D721Med (cell line): ENCODE measurements around the gene MEX3C.

Experiments used
- DNase-seq: peaks from one replicate; pipeline ENCODE4 v3.0.0; 2011; ENCODE audit warnings: low spot score; ENCODE audit not compliant: insufficient read length
- FAIRE-seq: peaks from 2 replicates; lab custom pipeline; 2011; peaks lifted over from hg19 to GRCh38; lab: Jason Lieb, UNC
- TF ChIP-seq, protein P1 (sequence below): IDR thresholded peaks from 2 replicates; pipeline ENCODE4 v1.5.1; 2012; ENCODE audit warnings: mild to moderate bottlenecking, control low read depth; ENCODE audit not compliant: insufficient read depth; ENCODE audit errors: missing control alignments

The MEX3C gene

GRCh38 chr18:51192026-51192425, 5.5 kb downstream of the MEX3C start:
- peak; percentile 51 for FAIRE-seq

DNA sequence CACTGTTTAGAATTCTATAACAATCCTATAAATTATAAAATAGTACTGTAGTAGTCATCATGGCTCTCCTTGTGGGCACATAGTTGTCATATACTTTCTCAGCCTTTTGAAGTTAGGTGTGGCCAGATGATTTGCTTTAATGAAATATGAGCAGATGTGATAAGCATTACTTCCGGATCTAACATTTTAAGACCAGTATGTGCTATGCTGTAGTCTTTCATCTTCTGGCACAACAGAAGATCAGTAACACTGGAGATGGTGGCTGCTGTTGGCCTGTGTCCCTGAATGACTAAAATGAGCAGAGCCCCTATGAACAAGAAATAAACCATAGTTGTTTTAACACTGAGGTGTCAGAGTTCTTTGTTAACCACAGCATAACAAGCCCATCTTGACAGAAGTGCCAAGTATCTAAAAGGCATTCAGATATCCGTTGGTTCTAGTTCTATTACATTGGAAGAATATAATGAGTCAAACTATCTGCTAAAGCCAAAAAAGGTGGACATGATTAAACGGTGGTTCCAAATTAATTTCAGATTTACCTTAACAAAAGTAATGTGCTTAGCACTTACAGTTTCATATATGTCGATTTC, 6.3 kb downstream of the MEX3C start:
- TF ChIP-seq, protein P1, sequence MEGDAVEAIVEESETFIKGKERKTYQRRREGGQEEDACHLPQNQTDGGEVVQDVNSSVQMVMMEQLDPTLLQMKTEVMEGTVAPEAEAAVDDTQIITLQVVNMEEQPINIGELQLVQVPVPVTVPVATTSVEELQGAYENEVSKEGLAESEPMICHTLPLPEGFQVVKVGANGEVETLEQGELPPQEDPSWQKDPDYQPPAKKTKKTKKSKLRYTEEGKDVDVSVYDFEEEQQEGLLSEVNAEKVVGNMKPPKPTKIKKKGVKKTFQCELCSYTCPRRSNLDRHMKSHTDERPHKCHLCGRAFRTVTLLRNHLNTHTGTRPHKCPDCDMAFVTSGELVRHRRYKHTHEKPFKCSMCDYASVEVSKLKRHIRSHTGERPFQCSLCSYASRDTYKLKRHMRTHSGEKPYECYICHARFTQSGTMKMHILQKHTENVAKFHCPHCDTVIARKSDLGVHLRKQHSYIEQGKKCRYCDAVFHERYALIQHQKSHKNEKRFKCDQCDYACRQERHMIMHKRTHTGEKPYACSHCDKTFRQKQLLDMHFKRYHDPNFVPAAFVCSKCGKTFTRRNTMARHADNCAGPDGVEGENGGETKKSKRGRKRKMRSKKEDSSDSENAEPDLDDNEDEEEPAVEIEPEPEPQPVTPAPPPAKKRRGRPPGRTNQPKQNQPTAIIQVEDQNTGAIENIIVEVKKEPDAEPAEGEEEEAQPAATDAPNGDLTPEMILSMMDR, result no peak
- DNase-seq, result no peak
- FAIRE-seq, result peak; percentile 76

More at GRCh38 chr18:51192026-51192425, 5.5 kb downstream of the MEX3C start:
- TF ChIP-seq, protein P1, result no peak
- DNase-seq, result no peak

GRCh38 chr18:51190000-51190399, 7.5 kb downstream of the MEX3C start:
- TF ChIP-seq, protein P1, result no peak
- DNase-seq (no peak), FAIRE-seq (no peak)

DNA sequence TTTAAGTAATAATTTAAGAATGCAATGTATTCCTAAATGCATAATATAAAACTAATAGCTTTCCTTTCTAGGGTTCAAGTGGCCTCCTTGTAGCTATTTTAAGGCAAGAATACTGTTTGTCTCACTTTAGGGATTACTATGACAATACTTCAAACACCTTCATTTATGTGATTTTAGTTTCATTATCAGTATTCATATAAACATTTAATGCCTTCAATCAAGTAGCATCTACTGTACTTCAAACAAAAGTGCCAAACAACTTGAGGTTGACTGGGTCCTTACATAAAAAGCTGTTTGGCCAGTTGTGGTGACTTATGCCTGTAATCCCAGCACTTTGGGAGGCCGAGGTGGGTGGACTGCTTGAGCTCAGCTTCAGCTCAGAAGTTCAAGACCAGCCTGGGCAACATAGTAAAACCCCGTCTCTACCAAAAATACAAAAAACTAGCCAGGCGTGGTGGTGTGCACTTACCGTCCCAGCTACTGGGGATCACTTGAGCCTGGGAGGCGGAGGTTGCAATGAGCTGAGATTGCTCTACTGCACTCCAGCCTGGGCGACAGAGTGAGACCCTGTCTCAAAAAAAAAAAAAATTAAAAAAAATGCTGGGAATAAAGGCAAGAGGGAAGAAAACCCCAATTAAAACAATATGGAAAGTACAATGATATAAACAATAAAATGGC, 9.3 kb downstream of the MEX3C start:
- no peak for DNase-seq
- TF ChIP-seq, protein P1, result no peak
- FAIRE-seq, result no peak

- DNase-seq (no peak), FAIRE-seq (no peak)
- TF ChIP-seq, protein P1, result no peak
Observed at GRCh38 chr18:51185075-51185474, 12.4 kb downstream of the MEX3C start.

GRCh38 chr18:51184091-51184457, 13.4 kb downstream of the MEX3C start:
- FAIRE-seq (peak; percentile 16), DNase-seq (no peak)
- TF ChIP-seq, protein P1, result no peak
